CD4-positive, alpha-beta T cell treated with Interleukin-15 for 4 hours (primary cell): ENCODE results near the gene AIF1L.

Experiments used
- DNase-seq: peaks from one replicate; pipeline ENCODE4 v3.0.0-alpha.2; 2020; ENCODE audit warnings: low spot score

AIF1L gene

GRCh38 chr9:131096269-131097125 is at the start of gene AIF1L:
AIF1L (plus strand) TSS chr9:131096531; CDS start chr9:131096630, 99 bp downstream.
- DNase-seq, result no peak

- peak; percentile 57 for DNase-seq
Measured at GRCh38 chr9:131046581-131047202, 49.6 kb upstream of the AIF1L start.

DNA sequence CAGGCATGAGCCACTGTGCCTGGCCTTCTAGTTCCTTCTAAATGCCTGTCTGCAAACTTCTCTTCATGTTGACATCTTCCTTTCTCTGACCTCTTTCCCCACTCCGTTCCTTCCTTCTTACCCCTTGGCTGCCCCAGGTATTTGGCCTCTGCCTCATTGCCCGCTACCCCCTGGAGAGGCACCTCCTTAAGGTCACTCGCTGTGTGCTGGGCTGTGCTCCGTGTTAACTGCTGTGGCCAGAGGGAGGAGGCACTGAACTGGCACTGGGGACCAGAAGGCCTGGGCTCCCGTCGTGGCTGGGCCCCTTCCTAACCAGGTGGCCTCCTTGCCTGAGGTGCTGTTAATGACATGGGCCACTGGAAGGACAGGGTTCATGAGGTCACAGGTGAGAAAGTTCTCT is 48.0 kb upstream of the AIF1L start:
- no peak for DNase-seq

- no peak for DNase-seq
Measured at GRCh38 chr9:131048820-131049219, 47.5 kb upstream of the AIF1L start.

GRCh38 chr9:131049829-131050715 is 46.3 kb upstream of the AIF1L start:
- DNase-seq, result no peak

DNA sequence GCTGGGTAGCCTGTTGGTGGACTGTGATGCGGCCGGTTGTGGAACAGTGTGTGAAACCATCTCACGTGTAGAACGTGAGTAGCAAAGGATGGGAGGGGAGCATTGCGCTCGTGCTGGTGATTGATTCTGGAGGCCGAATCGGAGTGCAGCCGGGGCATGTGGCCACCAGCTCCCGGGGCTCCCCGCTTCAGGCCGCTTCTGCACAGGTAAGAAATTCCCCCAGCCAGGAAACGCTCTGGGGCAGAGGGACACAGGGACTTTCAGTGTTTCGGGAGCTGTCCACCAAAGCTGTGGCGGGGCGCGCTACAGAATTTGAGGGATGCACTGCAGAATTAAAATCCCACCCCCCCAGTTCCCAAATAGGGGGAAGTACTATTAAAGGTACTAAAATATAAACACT is 45.5 kb upstream of the AIF1L start:
- no peak for DNase-seq

DNA sequence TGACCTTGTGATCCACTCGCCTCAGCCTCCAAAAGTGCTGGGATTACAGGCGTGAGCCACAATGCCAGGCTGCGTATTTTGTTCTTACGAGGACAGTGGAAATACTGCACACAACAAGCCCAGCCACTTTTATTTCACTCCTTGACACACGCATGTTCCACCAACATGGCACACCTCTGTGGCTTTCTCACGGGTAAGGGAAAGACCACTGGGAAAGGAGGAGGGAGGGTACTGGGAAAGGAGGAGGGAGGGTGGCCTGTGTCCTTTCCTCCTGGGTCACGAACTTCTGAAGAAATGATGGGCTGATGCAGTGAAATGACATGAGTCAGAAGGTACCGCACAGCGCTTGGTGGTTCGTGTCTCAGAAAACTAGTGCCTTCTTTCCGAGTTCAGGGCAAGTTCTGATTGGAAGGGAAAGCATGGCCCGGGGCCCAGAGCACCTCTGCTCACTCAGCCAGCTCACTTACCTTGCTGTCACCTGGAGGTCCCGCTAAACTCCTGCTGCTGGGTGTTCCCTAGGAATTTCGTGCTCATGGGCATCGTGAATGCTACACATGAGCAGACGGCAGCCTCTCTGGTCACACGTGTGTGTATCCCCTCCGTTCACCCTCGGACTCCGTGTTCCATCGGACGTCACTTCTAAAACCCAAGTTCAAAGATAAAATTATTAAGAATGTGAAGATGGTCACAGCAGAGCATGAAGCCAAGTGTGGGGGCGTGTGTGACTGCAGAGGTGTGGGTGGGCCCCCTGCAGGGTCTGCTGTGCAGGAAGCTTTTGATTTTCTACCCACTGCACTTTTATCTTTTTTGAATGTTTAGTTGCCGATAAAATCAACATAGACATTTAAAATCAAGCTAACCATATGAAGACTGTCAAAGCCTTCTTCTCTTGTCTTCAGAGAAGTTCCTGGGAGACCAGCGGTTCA is 44.5 kb upstream of the AIF1L start:
- no peak for DNase-seq

- DNase-seq, result no peak
Measured at GRCh38 chr9:131053896-131054295, 42.4 kb upstream of the AIF1L start.

- DNase-seq, result no peak
Measured at GRCh38 chr9:131056781-131057506, 39.4 kb upstream of the AIF1L start.

GRCh38 chr9:131060900-131061630 is 35.3 kb upstream of the AIF1L start:
- DNase-seq, result no peak

GRCh38 chr9:131062969-131063368 is 33.4 kb upstream of the AIF1L start:
- no peak for DNase-seq

DNA sequence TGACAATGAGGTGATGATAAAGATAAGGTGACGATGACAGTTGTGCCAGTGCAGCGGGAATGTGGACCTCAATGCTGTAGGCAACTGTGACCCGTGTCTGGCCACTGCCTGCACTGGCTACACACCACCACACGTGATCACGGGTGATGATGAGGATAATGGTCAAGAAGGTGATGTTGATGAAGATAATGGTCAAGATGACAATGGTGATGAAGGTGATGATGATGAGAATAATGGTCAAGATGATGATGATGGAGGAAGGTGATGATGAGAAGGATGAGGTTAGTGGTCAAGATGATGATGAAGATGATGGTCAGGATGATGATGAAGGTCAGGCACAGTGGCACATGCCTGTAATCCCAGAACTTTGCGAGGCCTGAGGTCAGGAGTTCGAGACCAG is 30.7 kb upstream of the AIF1L start:
- no peak for DNase-seq

DNA sequence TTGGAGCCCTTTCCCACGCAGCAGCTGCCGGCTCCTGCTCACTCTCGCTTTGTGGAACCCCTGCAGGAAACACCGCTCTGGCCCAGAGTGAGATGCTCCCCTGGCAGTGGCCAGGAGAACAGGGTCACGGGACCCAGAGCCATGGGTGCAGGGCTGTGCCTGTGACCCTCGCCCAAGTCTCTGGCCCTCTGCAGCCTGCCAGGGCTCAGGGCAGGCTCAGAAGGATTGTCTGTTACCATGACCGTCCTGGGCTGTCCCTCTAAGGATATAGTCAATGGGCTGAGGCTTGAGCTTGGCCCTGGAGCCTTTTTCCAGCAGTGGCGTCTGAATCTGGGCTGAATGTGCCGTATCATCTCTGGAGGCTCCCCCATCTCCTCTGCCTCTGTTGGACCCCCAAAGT is 28.7 kb upstream of the AIF1L start:
- DNase-seq, result no peak

- no peak for DNase-seq
Measured at GRCh38 chr9:131068076-131068816, 28.1 kb upstream of the AIF1L start.

DNA sequence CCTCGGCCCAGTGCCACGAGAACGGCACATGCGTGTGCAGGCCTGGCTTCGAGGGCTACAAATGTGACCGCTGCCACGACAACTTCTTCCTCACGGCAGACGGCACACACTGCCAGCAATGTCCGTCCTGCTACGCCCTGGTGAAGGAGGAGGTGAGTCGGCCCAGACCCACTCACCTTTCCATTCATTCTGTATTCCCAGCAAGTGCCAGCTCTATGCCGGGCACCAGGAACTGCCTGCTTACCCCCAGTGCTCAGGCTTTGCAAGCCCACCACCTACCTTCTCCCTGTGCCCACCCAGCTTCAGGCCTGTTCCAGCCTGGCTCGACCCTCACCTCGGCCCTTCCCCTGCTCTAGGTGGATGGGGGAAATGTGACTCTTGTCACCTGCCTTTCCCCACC is 26.6 kb upstream of the AIF1L start:
- no peak for DNase-seq

DNA sequence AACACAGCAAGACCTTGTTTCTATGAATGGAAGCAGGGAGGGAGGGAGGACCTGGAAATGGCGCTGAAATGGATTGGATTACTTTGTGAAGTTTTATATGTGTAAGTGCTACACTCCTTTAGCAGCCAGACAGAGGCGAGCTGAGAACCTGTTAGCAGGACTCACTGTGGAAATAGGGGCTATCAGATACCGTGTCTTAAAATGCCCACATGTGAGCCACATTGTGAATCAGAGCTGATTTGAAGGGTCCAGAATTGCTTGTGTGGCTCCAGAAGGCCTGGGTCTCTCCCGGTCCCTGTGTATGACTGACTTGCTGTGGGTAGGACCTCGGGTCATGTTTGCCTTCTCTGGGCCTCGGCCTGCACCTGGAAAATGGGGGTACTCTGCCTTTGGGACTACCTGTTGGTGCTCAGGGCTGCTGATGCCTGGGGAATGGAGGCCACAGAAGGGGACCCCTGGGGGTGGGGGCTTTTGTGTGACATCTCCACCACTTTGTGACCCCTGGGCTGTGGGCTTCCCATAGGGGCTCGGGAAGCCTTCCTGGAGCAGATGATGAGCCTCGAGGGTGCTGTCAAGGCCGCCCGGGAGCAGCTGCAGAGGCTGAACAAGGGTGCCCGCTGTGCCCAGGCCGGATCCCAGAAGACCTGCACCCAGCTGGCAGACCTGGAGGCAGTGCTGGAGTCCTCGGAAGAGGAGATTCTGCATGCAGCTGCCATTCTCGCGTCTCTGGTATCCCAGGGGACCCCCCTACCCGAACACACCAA is 24.0 kb upstream of the AIF1L start:
- no peak for DNase-seq

DNA sequence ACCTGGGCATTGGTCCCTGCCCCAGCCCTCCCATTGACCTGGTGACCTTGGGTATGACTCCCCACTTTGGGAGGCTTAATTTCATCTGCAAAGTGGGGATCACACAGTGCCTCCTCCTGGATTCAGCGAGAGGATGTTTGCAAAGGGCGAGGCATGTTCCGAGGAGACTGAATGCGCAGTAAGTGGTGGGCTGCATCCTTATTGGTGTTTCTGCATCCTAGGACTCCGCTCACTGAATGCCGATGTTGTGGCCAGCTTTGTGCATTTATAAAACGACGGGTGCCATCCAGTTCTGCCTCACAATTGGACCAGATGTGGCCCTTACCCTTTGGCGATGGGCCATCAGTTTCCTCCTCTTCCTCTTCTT is 23.5 kb upstream of the AIF1L start:
- DNase-seq, result no peak

DNA sequence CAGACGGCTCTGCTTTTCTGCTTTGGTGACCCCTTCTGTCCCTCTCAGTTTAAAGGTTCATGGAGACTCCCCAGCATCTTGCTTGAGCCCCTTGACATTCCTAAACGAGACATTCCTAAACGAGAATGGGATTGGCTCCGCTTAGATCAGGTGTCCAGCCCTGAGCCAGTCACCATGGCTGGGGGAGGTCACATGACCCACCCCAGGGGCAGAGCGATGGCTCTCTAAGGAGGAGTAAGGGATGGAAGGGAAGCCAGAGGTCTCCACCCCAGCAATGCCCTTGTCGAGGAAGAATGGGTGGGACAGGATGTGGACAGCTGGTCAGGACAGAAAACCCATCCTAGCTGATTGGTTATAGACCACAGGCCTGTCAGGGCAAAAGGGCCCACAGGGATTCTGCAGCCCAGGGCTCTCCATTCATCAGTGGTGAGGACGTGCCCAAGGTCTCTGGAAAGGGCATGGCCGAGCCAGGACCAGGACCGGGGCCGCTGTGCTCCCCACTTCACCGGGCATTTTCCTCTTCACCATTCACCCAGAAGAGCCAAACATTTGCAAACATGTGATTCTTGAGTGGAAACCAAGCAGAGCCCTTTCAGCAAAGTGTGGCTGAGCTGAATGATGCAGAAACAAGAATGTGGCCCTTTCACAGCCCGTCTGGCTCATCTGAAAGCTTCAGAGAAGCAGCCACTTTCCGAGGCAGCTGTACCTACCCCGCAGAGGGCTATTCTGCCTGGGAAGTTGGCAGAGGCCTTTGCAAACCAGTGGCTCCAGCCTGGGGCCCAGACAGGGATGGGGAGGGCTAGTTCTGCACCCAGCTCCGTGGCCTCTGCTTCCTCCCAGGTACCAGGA is 19.8 kb upstream of the AIF1L start:
- no peak for DNase-seq
